Measurements from ENCODE around the gene GPR45. TPM values are rescaled to one million over a fixed set of nuclear protein-coding genes. Genes with fewer than 3 reads are reported as not detected.
"Not testable (repeated sequence)": the region's sequence is repeated elsewhere in the genome, so short reads cannot be mapped to it uniquely, and the experiment has no call there.

Gene GPR45
- total and polyA plus RNA-seq, 2 experiments from 2014 or later, result not detected

GRCh38 chr2:105249181-105249580 lies 7.6 kb downstream of the GPR45 start:
- no peak for TF ChIP-seq EZH2phosphoT487 (IDR thresholded peaks at IDR 0.05; ENCODE audit: insufficient read depth, low read depth)
- no peak for TF ChIP-seq EZH2 (IDR thresholded peaks at IDR 0.05; ENCODE audit: insufficient read depth, poor library complexity, severe bottlenecking)
- Histone ChIP-seq H3K79me2 (ENCODE audit: insufficient read depth) (no peaks in the 10 kb centered on the region), H3K36me3 (ENCODE audit: low read depth) (no peaks in the 10 kb centered on the region), H3K27ac (no peak overlapping the region), H3K9me3 (ENCODE audit: low read depth) (no peaks in the 10 kb centered on the region), H2AFZ (no peak overlapping the region), H3K9ac (no peak overlapping the region), H3K9me2 (ENCODE audit: insufficient read depth) (no peaks in the 10 kb centered on the region), H3F3A (ENCODE audit: insufficient read depth) (no peaks in the 10 kb centered on the region), H3K4me3 (no peak overlapping the region), H3K4me1 (ENCODE audit: insufficient read depth) (no peaks in the 10 kb centered on the region), H3K27me3 (replicated peaks; ENCODE audit: insufficient read depth) (no peaks in the 10 kb centered on the region), H4K20me1 (ENCODE audit: insufficient read depth) (no peaks in the 10 kb centered on the region), H3K4me2 (ENCODE audit: unreplicated experiment) (no peak overlapping the region)
- WGBS, 2 experiments (ENCODE audit: low coverage in 1 of 2, low lambda C conversion rate in 2 of 2, missing lambda C conversion rate in 2 of 2), result 41 to 60% methylated on average over 4 to 5 of the region's 5 CpGs
- DNase-seq, result no peak
- in situ Hi-C loops (cut with MboI), result no loop called here

- no peak overlapping the region for H3K4me2 ChIP-seq (ENCODE audit: unreplicated experiment)
- in situ Hi-C loops (cut with MboI), result no loop called here
- WGBS, 2 experiments (ENCODE audit: low coverage in 1 of 2, low lambda C conversion rate in 2 of 2, missing lambda C conversion rate in 2 of 2), result 73 to 81% methylated on average over 4 of the region's 4 CpGs
- no peaks in the 10 kb centered on the region for H3K4me1 ChIP-seq (ENCODE audit: insufficient read depth)
- H3K27me3 ChIP-seq (replicated peaks; ENCODE audit: insufficient read depth), result no peaks in the 10 kb centered on the region
- no peaks in the 10 kb centered on the region for H4K20me1 ChIP-seq (ENCODE audit: insufficient read depth)
- H3K36me3 ChIP-seq (ENCODE audit: low read depth), result no peaks in the 10 kb centered on the region
- no peaks in the 10 kb centered on the region for H3K9me3 ChIP-seq (ENCODE audit: low read depth)
- no peak for TF ChIP-seq EZH2 (IDR thresholded peaks at IDR 0.05; ENCODE audit: insufficient read depth, poor library complexity, severe bottlenecking)
- no peak for TF ChIP-seq EZH2phosphoT487 (IDR thresholded peaks at IDR 0.05; ENCODE audit: insufficient read depth, low read depth)
- H3F3A ChIP-seq (ENCODE audit: insufficient read depth), result no peaks in the 10 kb centered on the region
- H3K9me2 ChIP-seq (ENCODE audit: insufficient read depth), result no peaks in the 10 kb centered on the region
- H3K79me2 ChIP-seq (ENCODE audit: insufficient read depth), result no peaks in the 10 kb centered on the region
- no peak overlapping the region for H3K4me3 ChIP-seq
- H3K9ac ChIP-seq, result no peak overlapping the region
- H2AFZ ChIP-seq, result no peak overlapping the region
- no peak for DNase-seq
- H3K27ac ChIP-seq, result no peak overlapping the region
Observed at GRCh38 chr2:105249891-105250290, 8.3 kb downstream of the GPR45 start.

DNA sequence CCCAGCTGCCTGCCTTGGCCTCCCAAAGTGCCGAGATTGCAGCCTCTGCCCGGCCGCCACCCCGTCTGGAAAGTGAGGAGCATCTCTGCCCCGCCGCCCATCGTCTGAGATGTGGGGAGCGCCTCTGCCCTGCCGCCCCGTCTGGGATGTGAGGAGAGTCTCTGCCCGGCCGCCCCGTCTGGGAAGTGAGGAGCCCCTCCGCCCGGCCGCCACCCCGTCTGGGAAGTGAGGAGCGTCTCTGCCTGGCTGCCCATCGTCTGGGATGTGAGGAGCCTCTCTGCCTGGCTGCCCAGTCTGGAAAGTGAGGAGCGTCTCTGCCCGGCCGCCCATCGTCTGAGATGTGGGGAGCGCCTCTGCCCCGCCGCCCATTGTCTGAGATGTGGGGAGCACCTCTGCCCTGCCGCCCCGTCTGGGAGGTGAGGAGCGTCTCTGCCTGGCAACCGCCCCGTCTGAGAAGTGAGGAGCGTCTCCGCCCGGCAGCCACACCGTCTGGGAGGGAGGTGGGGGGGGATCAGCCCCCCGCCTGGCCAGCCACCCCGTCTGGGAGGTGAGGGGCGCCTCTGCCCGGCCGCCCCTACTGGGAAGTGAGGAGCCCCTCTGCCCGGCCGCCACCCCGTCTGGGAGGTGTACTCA lies 9.6 kb downstream of the GPR45 start:
- H4K20me1 ChIP-seq (ENCODE audit: insufficient read depth); H3K9me2 ChIP-seq (ENCODE audit: insufficient read depth); H3K36me3 ChIP-seq (ENCODE audit: low read depth); H3K27me3 ChIP-seq (replicated peaks; ENCODE audit: insufficient read depth); H3K4me3 ChIP-seq; H3K27ac ChIP-seq; H3K4me2 ChIP-seq (ENCODE audit: unreplicated experiment); H3K9ac ChIP-seq; H2AFZ ChIP-seq; H3K79me2 ChIP-seq (ENCODE audit: insufficient read depth); H3F3A ChIP-seq (ENCODE audit: insufficient read depth); H3K4me1 ChIP-seq (ENCODE audit: insufficient read depth); DNase-seq; in situ Hi-C loops (cut with MboI); H3K9me3 ChIP-seq (ENCODE audit: low read depth): not testable (repeated sequence)
- WGBS, 2 experiments (ENCODE audit: low coverage in 1 of 2, low lambda C conversion rate in 2 of 2, missing lambda C conversion rate in 2 of 2), result 81 to 91% methylated on average over 6 to 43 of the region's 43 CpGs

DNA sequence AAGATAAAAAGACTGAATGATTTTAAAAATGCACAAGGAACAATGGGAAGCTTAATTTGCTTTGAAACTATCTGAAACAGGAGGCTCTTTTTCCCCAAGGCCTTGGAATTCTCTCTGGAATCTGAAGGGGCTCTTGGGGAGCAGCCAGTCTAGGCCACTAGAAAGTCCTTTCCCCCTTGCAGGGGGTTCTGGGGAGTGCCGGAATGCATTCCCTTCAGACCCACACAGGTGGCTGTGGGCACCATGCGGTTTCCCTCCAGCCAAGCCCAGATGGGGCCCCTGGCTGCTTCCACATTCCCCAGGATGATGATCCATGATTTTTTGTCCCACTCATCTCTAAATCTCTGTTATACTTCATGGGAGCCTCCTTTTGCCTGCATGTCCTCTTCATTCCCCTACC lies 10.7 kb downstream of the GPR45 start:
- H3K4me2 ChIP-seq (ENCODE audit: unreplicated experiment), result no peak overlapping the region
- TF ChIP-seq EZH2 (IDR thresholded peaks at IDR 0.05; ENCODE audit: insufficient read depth, poor library complexity, severe bottlenecking), result no peak
- TF ChIP-seq EZH2phosphoT487 (IDR thresholded peaks at IDR 0.05; ENCODE audit: insufficient read depth, low read depth), result no peak
- H3F3A ChIP-seq (ENCODE audit: insufficient read depth), result peaks cover 3% of the 10 kb centered on the region
- no peaks in the 10 kb centered on the region for H3K4me1 ChIP-seq (ENCODE audit: insufficient read depth)
- H2AFZ ChIP-seq, result no peak overlapping the region
- no peaks in the 10 kb centered on the region for H4K20me1 ChIP-seq (ENCODE audit: insufficient read depth)
- no peaks in the 10 kb centered on the region for H3K36me3 ChIP-seq (ENCODE audit: low read depth)
- DNase-seq, result no peak
- no peak overlapping the region for H3K4me3 ChIP-seq
- H3K9me2 ChIP-seq (ENCODE audit: insufficient read depth), result no peaks in the 10 kb centered on the region
- in situ Hi-C loops (cut with MboI), result no loop called here
- no peak overlapping the region for H3K9ac ChIP-seq
- no peak overlapping the region for H3K27ac ChIP-seq
- WGBS, 2 experiments (ENCODE audit: low coverage in 1 of 2, low lambda C conversion rate in 2 of 2, missing lambda C conversion rate in 2 of 2), result 88 to 94% methylated on average over 2 of the region's 2 CpGs
- H3K27me3 ChIP-seq (replicated peaks; ENCODE audit: insufficient read depth), result no peaks in the 10 kb centered on the region
- H3K79me2 ChIP-seq (ENCODE audit: insufficient read depth), result no peaks in the 10 kb centered on the region
- no peaks in the 10 kb centered on the region for H3K9me3 ChIP-seq (ENCODE audit: low read depth)
